ENCODE measurements around the gene MTIF2.
"Not testable (repeated sequence)": the region's sequence is repeated elsewhere in the genome, so short reads cannot be mapped to it uniquely, and the experiment has no call there.

MTIF2 gene

DNA sequence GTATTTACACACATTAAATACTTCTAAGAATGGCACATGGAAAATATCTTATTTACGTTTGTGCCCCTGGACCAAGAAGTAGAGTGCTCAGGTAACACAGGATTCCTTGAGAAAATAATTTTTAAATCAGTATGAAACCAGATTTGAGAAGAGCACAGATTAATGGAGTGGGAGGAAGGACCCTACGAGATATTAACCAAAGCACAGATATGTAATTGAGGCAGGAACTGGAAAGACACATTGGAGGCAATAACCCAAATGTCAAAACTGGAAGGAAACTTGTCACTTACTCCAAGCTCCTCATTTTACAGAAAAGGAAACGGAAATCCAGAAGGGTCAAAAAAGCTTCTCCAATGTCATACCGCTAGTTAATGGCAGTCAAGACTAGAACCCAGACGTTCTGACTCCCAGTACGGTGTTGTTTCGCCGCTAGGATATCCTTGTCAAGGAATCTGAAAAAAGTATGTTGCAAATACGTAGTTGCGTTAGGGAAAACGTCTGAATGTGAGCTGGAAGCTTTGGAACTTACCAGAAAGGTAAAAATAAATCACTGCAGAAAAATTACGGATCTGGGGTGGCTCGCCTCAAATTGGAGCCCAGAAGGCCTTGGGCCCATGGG is 634 bp downstream of the MTIF2 start:
- Histone ChIP-seq H3K36me3 (ENCODE audit: control insufficient read depth in 1 of 2, insufficient read depth in 2 of 2, low read depth in 1 of 2, low read length in 2 of 2) (peaks cover 12 to 38% of the 10 kb centered on the region in 2 experiments), H3K27me3 (ENCODE audit: control insufficient read depth in 1 of 2, insufficient read depth in 1 of 2, low read length in 2 of 2) (no peaks in the 10 kb centered on the region), H2AFZ (ENCODE audit: low read depth, low read length) (peak overlapping the region; percentile 99), H3K27ac (ENCODE audit: low read length, poor library complexity, severe bottlenecking) (no peak overlapping the region), H3K18ac (ENCODE audit: low read depth in 1 of 2, low read length in 2 of 2) (no peak overlapping the region), H2BK5ac (ENCODE audit: low read depth, low read length, poor library complexity, severe bottlenecking) (no peak overlapping the region), H3K23ac (ENCODE audit: low read length in 2 of 2) (no peak overlapping the region), H4K91ac (ENCODE audit: low read length) (peak overlapping the region; percentile 40), H3K4ac (ENCODE audit: low read depth in 1 of 2, low read length in 2 of 2) (peak overlapping the region; percentile 79 to 97), H2BK120ac (ENCODE audit: low read depth, low read length) (no peak overlapping the region), H3K4me1 (ENCODE audit: control insufficient read depth, insufficient read depth, low read depth, low read length) (peaks cover 2% of the 10 kb centered on the region), H2BK12ac (ENCODE audit: low read length in 2 of 2) (no peak overlapping the region), H3K9ac (ENCODE audit: low read length) (peak overlapping the region; percentile 97), H2AK5ac (ENCODE audit: low read length, severe bottlenecking) (no peak overlapping the region), H4K8ac (ENCODE audit: low read length) (peak overlapping the region; percentile 93), H3K4me3 (ENCODE audit: insufficient read depth in 1 of 2, low read depth in 1 of 2, low read length in 2 of 2) (peak overlapping the region; percentile 62 to 94), H3K14ac (ENCODE audit: low read length in 2 of 2) (no peak overlapping the region), H3K9me3 (ENCODE audit: control insufficient read depth, low read length) (no peaks in the 10 kb centered on the region), H2BK15ac (ENCODE audit: low read depth, poor library complexity, severe bottlenecking) (no peak overlapping the region), H3K79me1 (replicated peaks; ENCODE audit: low read length, poor library complexity, severe bottlenecking) (peaks cover 6% of the 10 kb centered on the region), H3K4me2 (ENCODE audit: low read length, poor library complexity, severe bottlenecking) (peak overlapping the region; percentile 91)
- no peak for DNase-seq
- WGBS: 36% methylated on average over 13 of the region's 13 CpGs

DNA sequence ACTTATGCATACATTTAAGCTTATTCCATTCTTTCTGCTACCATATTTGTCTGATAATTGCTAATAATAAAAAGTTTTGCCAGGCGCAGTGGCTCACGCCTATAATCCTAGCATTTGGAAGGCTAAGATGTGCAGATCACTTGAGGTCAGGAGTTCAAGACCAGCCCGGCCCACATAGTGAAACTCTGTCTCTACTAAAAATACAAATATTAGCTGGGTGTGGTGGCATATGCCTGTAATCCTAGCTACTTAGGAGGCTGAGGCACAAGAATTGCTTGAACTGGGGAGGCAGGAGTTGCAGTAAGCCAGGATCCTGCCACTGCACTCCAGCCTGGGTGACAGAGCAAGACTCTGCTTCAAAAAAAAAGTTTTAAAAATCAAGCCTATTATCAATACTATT is 9.4 kb downstream of the MTIF2 start:
- not testable (repeated sequence) for H2BK12ac ChIP-seq (ENCODE audit: low read length in 2 of 2); H2BK120ac ChIP-seq (ENCODE audit: low read depth, low read length); H2BK5ac ChIP-seq (ENCODE audit: low read depth, low read length, poor library complexity, severe bottlenecking); H3K27ac ChIP-seq (ENCODE audit: low read length, poor library complexity, severe bottlenecking); H3K14ac ChIP-seq (ENCODE audit: low read length in 2 of 2); H2AFZ ChIP-seq (ENCODE audit: low read depth, low read length); H3K79me1 ChIP-seq (replicated peaks; ENCODE audit: low read length, poor library complexity, severe bottlenecking); H3K4me1 ChIP-seq (ENCODE audit: control insufficient read depth, insufficient read depth, low read depth, low read length); H3K23ac ChIP-seq (ENCODE audit: low read length in 2 of 2); H3K4me3 ChIP-seq (ENCODE audit: insufficient read depth in 1 of 2, low read depth in 1 of 2, low read length in 2 of 2); H3K18ac ChIP-seq (ENCODE audit: low read depth in 1 of 2, low read length in 2 of 2); H3K9ac ChIP-seq (ENCODE audit: low read length); H4K8ac ChIP-seq (ENCODE audit: low read length); DNase-seq; H4K91ac ChIP-seq (ENCODE audit: low read length); H3K27me3 ChIP-seq (ENCODE audit: control insufficient read depth in 1 of 2, insufficient read depth in 1 of 2, low read length in 2 of 2); H2BK15ac ChIP-seq (ENCODE audit: low read depth, poor library complexity, severe bottlenecking); H3K9me3 ChIP-seq (ENCODE audit: control insufficient read depth, low read length); H3K4me2 ChIP-seq (ENCODE audit: low read length, poor library complexity, severe bottlenecking); H2AK5ac ChIP-seq (ENCODE audit: low read length, severe bottlenecking); H3K4ac ChIP-seq (ENCODE audit: low read depth in 1 of 2, low read length in 2 of 2)
- 100% methylated on average over 2 of the region's 3 CpGs for WGBS
- H3K36me3 ChIP-seq (ENCODE audit: control insufficient read depth in 1 of 2, insufficient read depth in 2 of 2, low read depth in 1 of 2, low read length in 2 of 2): peaks cover 23 to 72% of the 10 kb centered on the region in 2 experiments

DNA sequence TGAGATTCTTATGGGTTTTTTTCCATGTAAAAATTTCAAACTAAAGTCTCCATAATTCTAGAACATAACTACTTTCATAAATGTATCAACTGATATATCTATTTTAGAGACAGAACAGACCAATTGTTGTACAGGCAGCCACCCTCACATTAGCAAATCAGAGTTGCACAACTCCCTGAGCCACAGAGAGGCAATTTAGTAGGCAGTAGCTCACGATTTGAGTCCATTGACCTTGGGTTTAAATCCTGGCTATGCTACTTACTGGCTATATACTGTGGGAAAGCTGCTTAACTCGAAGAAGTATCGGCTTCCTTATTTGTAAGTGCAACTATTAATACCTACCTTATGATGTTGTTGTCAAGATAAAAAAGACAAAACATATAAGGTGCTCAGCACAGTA is 16.2 kb downstream of the MTIF2 start:
- H3K23ac ChIP-seq (ENCODE audit: low read length in 2 of 2): no peak overlapping the region
- no peak overlapping the region for H2AFZ ChIP-seq (ENCODE audit: low read depth, low read length)
- H3K27ac ChIP-seq (ENCODE audit: low read length, poor library complexity, severe bottlenecking): no peak overlapping the region
- no peak overlapping the region for H3K4me2 ChIP-seq (ENCODE audit: low read length, poor library complexity, severe bottlenecking)
- no peak overlapping the region for H2AK5ac ChIP-seq (ENCODE audit: low read length, severe bottlenecking)
- H3K9me3 ChIP-seq (ENCODE audit: control insufficient read depth, low read length): no peaks in the 10 kb centered on the region
- H3K79me1 ChIP-seq (replicated peaks; ENCODE audit: low read length, poor library complexity, severe bottlenecking): peaks cover 4% of the 10 kb centered on the region
- 57% methylated on average over 1 of the region's 3 CpGs for WGBS
- H3K27me3 ChIP-seq (ENCODE audit: control insufficient read depth in 1 of 2, insufficient read depth in 1 of 2, low read length in 2 of 2): no peaks in the 10 kb centered on the region
- no peak overlapping the region for H4K8ac ChIP-seq (ENCODE audit: low read length)
- no peak for DNase-seq
- H3K4me3 ChIP-seq (ENCODE audit: insufficient read depth in 1 of 2, low read depth in 1 of 2, low read length in 2 of 2): no peak overlapping the region
- H2BK15ac ChIP-seq (ENCODE audit: low read depth, poor library complexity, severe bottlenecking): no peak overlapping the region
- no peak overlapping the region for H2BK120ac ChIP-seq (ENCODE audit: low read depth, low read length)
- no peak overlapping the region for H3K14ac ChIP-seq (ENCODE audit: low read length in 2 of 2)
- H3K9ac ChIP-seq (ENCODE audit: low read length): no peak overlapping the region
- peaks cover 21 to 79% of the 10 kb centered on the region in 2 experiments for H3K36me3 ChIP-seq (ENCODE audit: control insufficient read depth in 1 of 2, insufficient read depth in 2 of 2, low read depth in 1 of 2, low read length in 2 of 2)
- no peak overlapping the region for H4K91ac ChIP-seq (ENCODE audit: low read length)
- H3K4me1 ChIP-seq (ENCODE audit: control insufficient read depth, insufficient read depth, low read depth, low read length): no peaks in the 10 kb centered on the region
- H2BK5ac ChIP-seq (ENCODE audit: low read depth, low read length, poor library complexity, severe bottlenecking): no peak overlapping the region
- H2BK12ac ChIP-seq (ENCODE audit: low read length in 2 of 2): no peak overlapping the region
- H3K4ac ChIP-seq (ENCODE audit: low read depth in 1 of 2, low read length in 2 of 2): no peak overlapping the region
- H3K18ac ChIP-seq (ENCODE audit: low read depth in 1 of 2, low read length in 2 of 2): no peak overlapping the region

DNA sequence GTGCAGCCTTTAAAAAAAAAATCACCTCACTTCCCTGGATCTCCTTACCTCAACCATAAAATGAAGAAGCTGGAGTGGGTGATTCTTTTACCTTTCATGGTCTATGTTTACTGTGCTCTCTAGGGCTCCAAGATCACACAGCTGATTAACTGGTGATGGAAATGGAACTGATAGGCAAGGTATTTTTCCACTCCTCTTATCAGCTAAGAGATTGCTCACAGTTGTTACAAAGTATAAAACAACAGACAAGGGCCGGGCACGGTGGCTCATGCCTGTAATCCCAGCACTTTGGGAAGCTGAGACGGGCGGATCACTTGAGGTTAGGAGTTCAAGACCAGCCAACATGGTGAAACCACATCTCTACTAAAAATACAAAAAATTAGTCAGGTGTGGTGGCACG is 22.0 kb downstream of the MTIF2 start:
- no peaks in the 10 kb centered on the region for H3K79me1 ChIP-seq (replicated peaks; ENCODE audit: low read length, poor library complexity, severe bottlenecking)
- H3K27ac ChIP-seq (ENCODE audit: low read length, poor library complexity, severe bottlenecking): no peak overlapping the region
- no peak overlapping the region for H3K18ac ChIP-seq (ENCODE audit: low read depth in 1 of 2, low read length in 2 of 2)
- no peak overlapping the region for H4K8ac ChIP-seq (ENCODE audit: low read length)
- no peak overlapping the region for H3K9ac ChIP-seq (ENCODE audit: low read length)
- H3K23ac ChIP-seq (ENCODE audit: low read length in 2 of 2): no peak overlapping the region
- H2BK15ac ChIP-seq (ENCODE audit: low read depth, poor library complexity, severe bottlenecking): no peak overlapping the region
- no peak overlapping the region for H3K4me2 ChIP-seq (ENCODE audit: low read length, poor library complexity, severe bottlenecking)
- DNase-seq: no peak
- H2AK5ac ChIP-seq (ENCODE audit: low read length, severe bottlenecking): no peak overlapping the region
- no peak overlapping the region for H3K4me3 ChIP-seq (ENCODE audit: insufficient read depth in 1 of 2, low read depth in 1 of 2, low read length in 2 of 2)
- no peaks in the 10 kb centered on the region for H3K4me1 ChIP-seq (ENCODE audit: control insufficient read depth, insufficient read depth, low read depth, low read length)
- no peak overlapping the region for H3K14ac ChIP-seq (ENCODE audit: low read length in 2 of 2)
- H3K9me3 ChIP-seq (ENCODE audit: control insufficient read depth, low read length): no peaks in the 10 kb centered on the region
- 88% methylated on average over 5 of the region's 5 CpGs for WGBS
- peaks cover 13 to 86% of the 10 kb centered on the region in 2 experiments for H3K36me3 ChIP-seq (ENCODE audit: control insufficient read depth in 1 of 2, insufficient read depth in 2 of 2, low read depth in 1 of 2, low read length in 2 of 2)
- no peak overlapping the region for H2BK12ac ChIP-seq (ENCODE audit: low read length in 2 of 2)
- H3K4ac ChIP-seq (ENCODE audit: low read depth in 1 of 2, low read length in 2 of 2): no peak overlapping the region
- no peak overlapping the region for H2AFZ ChIP-seq (ENCODE audit: low read depth, low read length)
- no peak overlapping the region for H2BK5ac ChIP-seq (ENCODE audit: low read depth, low read length, poor library complexity, severe bottlenecking)
- H4K91ac ChIP-seq (ENCODE audit: low read length): no peak overlapping the region
- H3K27me3 ChIP-seq (ENCODE audit: control insufficient read depth in 1 of 2, insufficient read depth in 1 of 2, low read length in 2 of 2): no peaks in the 10 kb centered on the region
- no peak overlapping the region for H2BK120ac ChIP-seq (ENCODE audit: low read depth, low read length)

Measured in mesenchymal stem cell (in vitro differentiated cells and primary cell).